PFSK-1 (cell line): ENCODE data around the gene LDHAL6A.

Experiments
- POLR2AphosphoS5 ChIP-seq: IDR thresholded peaks from 2 replicates; pipeline ENCODE4 v1.6.1; 2012; ENCODE audit warnings: low read depth, mild to moderate bottlenecking, control low read depth, low read length, moderate library complexity
- TF ChIP-seq, protein P1 (sequence below), 2 experiments: IDR thresholded peaks; 2 replicates each; pipeline versions ENCODE4 v1.6.1 to v1.8.0; 2011 to 2012; ENCODE audit warnings: low read depth in 2 of 2, low read length in 2 of 2, control low read depth in 1 of 2, inconsistent platforms in 1 of 2, mild to moderate bottlenecking in 1 of 2, moderate library complexity in 1 of 2; ENCODE audit not compliant: insufficient read depth in 1 of 2

DNA sequence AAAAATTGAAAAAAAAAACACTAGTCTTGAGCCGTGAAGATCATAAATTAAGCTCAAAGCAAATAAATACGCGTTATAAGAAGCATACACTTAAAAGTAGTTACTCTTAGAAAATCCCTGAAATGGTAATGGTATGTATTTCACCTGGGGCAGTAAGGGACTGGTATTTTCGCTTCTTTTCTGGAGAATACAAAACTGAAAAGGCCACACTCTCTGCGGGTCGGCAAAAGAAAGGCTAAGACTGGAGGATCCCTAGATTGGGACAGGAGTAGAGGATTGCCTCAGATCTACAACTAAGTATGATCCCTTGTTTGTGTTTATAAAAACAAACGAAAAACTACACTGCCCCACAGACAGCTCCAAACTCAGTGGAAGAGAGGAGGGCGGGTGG lies 70.5 kb downstream of the LDHAL6A start:
- TF ChIP-seq, protein P1, sequence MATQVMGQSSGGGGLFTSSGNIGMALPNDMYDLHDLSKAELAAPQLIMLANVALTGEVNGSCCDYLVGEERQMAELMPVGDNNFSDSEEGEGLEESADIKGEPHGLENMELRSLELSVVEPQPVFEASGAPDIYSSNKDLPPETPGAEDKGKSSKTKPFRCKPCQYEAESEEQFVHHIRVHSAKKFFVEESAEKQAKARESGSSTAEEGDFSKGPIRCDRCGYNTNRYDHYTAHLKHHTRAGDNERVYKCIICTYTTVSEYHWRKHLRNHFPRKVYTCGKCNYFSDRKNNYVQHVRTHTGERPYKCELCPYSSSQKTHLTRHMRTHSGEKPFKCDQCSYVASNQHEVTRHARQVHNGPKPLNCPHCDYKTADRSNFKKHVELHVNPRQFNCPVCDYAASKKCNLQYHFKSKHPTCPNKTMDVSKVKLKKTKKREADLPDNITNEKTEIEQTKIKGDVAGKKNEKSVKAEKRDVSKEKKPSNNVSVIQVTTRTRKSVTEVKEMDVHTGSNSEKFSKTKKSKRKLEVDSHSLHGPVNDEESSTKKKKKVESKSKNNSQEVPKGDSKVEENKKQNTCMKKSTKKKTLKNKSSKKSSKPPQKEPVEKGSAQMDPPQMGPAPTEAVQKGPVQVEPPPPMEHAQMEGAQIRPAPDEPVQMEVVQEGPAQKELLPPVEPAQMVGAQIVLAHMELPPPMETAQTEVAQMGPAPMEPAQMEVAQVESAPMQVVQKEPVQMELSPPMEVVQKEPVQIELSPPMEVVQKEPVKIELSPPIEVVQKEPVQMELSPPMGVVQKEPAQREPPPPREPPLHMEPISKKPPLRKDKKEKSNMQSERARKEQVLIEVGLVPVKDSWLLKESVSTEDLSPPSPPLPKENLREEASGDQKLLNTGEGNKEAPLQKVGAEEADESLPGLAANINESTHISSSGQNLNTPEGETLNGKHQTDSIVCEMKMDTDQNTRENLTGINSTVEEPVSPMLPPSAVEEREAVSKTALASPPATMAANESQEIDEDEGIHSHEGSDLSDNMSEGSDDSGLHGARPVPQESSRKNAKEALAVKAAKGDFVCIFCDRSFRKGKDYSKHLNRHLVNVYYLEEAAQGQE (IDR thresholded peaks at IDR 0.05; ENCODE audit: insufficient read depth in 1 of 2, low read depth in 2 of 2, low read length in 2 of 2), result no peak
- TF ChIP-seq POLR2AphosphoS5, result no peak
